Type B pancreatic cell (in vitro differentiated cells): ENCODE measurements around the gene HPS6. TPM values are rescaled to one million over a fixed set of nuclear protein-coding genes. Genes with fewer than 3 reads are reported as not detected.

Experiments used
- DNase-seq: peaks from one replicate; pipeline ENCODE4 v3.0.0; 2021; ENCODE audit warnings: mixed read lengths; ENCODE audit not compliant: unreplicated experiment; ENCODE audit errors: extremely low spot score
- H3K27ac Mint-ChIP-seq: 2 replicates; pipeline ENCODE4 v1.8.0; 2021; ENCODE audit warnings: mild to moderate bottlenecking, mixed read lengths
- H3K27me3 Mint-ChIP-seq: 2 replicates; pipeline ENCODE4 v1.8.0; 2021; ENCODE audit warnings: mixed read lengths
- H3K36me3 Mint-ChIP-seq: 2 replicates; pipeline ENCODE4 v1.8.0; 2021; ENCODE audit warnings: mixed read lengths
- H3K4me1 Mint-ChIP-seq: one replicate; pipeline ENCODE4 v1.8.0; 2021; ENCODE audit warnings: mixed read lengths; ENCODE audit not compliant: unreplicated experiment
- H3K4me3 Mint-ChIP-seq: 2 replicates; pipeline ENCODE4 v1.8.0; 2021; ENCODE audit warnings: mild to moderate bottlenecking, mixed read lengths
- H3K9me3 Mint-ChIP-seq: 2 replicates; pipeline ENCODE4 v1.8.0; 2021; ENCODE audit warnings: mixed read lengths
- total RNA-seq: library from RNA; stranded (reverse); gene quantifications from 2 replicates; pipeline ENCODE4 v1.2.1, GENCODE V29; 2021; ENCODE audit warnings: low replicate concordance
- TF ChIP-seq, protein P1 (sequence below): fragments of 200-600 bp; sonication (generic); conservative IDR thresholded peaks from 2 replicates; pipeline ENCODE4 v1.5.0; 2021; ENCODE audit warnings: antibody characterized with exemption, mild to moderate bottlenecking

Gene HPS6
- total RNA-seq, 1 donor from 2014 or later = 19.1 TPM

DNA sequence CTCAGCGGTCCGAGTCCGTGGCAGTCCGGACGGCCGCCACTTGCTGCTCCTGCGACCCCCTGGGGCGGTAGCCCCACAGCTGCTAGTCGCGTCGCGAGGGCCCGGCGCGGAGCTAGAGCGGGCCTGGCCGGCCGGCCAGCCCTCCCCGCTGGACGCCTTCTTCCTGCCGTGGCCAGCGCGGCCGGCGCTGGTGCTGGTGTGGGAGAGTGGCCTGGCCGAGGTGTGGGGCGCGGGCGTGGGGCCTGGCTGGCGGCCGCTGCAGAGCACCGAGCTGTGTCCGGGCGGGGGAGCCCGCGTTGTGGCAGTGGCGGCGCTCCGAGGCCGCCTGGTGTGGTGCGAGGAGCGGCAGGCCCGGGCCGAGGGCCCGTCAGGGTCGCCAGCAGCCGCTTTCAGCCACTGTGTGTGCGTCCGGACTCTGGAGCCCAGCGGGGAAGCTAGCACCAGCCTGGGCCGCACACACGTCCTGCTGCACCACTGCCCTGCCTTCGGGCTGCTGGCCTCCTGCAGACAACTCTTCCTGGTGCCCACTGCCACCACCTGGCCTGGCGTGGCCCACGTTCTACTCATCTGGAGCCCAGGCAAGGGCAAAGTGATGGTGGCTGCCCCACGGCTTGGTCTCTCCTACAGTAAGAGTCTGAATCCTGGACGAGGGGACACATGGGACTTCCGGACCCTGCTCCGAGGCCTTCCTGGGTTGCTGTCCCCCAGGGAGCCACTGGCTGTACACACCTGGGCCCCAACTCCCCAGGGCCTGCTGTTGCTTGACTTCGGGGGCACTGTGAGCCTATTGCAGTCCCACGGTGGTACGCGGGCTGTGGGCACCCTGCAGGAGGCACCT lies 631 bp downstream of the HPS6 start:
- TF ChIP-seq, protein P1, sequence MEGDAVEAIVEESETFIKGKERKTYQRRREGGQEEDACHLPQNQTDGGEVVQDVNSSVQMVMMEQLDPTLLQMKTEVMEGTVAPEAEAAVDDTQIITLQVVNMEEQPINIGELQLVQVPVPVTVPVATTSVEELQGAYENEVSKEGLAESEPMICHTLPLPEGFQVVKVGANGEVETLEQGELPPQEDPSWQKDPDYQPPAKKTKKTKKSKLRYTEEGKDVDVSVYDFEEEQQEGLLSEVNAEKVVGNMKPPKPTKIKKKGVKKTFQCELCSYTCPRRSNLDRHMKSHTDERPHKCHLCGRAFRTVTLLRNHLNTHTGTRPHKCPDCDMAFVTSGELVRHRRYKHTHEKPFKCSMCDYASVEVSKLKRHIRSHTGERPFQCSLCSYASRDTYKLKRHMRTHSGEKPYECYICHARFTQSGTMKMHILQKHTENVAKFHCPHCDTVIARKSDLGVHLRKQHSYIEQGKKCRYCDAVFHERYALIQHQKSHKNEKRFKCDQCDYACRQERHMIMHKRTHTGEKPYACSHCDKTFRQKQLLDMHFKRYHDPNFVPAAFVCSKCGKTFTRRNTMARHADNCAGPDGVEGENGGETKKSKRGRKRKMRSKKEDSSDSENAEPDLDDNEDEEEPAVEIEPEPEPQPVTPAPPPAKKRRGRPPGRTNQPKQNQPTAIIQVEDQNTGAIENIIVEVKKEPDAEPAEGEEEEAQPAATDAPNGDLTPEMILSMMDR = no peak
- Mint-ChIP-seq H3K9me3 (no peaks in the 10 kb centered on the region), H3K27ac (no peak overlapping the region), H3K36me3 (no peaks in the 10 kb centered on the region), H3K27me3 (peaks cover 17% of the 10 kb centered on the region), H3K4me1 (no peaks in the 10 kb centered on the region), H3K4me3 (peak overlapping the region; percentile 89)
- peak; percentile 71 for DNase-seq

DNA sequence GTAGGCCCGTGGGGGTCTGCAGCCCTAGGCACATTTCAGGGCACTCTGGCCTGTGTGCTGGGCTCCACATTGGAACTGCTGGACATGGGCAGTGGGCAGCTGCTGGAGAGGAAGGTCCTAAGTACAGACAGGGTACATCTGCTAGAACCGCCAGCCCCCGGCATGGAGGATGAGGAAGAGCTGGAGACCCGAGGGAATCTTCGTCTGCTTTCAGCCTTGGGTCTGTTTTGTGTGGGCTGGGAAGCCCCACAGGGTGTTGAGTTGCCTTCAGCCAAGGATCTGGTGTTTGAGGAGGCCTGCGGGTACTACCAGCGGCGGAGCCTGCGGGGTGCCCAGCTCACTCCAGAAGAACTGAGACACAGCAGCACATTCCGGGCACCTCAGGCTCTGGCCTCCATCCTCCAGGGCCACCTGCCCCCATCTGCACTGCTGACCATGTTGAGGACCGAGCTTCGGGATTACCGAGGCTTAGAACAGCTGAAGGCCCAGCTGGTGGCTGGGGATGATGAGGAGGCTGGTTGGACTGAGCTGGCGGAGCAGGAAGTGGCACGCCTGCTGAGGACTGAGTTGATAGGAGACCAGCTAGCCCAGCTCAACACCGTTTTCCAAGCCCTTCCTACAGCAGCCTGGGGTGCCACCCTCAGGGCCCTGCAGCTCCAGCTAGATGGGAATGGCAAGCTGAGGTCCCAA lies 1.4 kb downstream of the HPS6 start:
- no peaks in the 10 kb centered on the region for H3K4me1 Mint-ChIP-seq
- peak overlapping the region; percentile 89 for H3K4me3 Mint-ChIP-seq
- no peaks in the 10 kb centered on the region for H3K36me3 Mint-ChIP-seq
- no peak for DNase-seq
- H3K27ac Mint-ChIP-seq = no peak overlapping the region
- H3K27me3 Mint-ChIP-seq = peaks cover 17% of the 10 kb centered on the region
- no peaks in the 10 kb centered on the region for H3K9me3 Mint-ChIP-seq
- TF ChIP-seq, protein P1 = no peak

GRCh38 chr10:102067091-102067916 lies 2.2 kb downstream of the HPS6 start:
- no peaks in the 10 kb centered on the region for H3K36me3 Mint-ChIP-seq
- no peak for DNase-seq
- H3K4me1 Mint-ChIP-seq = no peaks in the 10 kb centered on the region
- TF ChIP-seq, protein P1 = no peak
- H3K4me3 Mint-ChIP-seq = peak overlapping the region; percentile 75
- H3K27me3 Mint-ChIP-seq = peaks cover 17% of the 10 kb centered on the region
- no peaks in the 10 kb centered on the region for H3K9me3 Mint-ChIP-seq
- H3K27ac Mint-ChIP-seq = no peak overlapping the region

GRCh38 chr10:102068216-102068615 lies 3.1 kb downstream of the HPS6 start:
- TF ChIP-seq, protein P1 = no peak
- no peaks in the 10 kb centered on the region for H3K36me3 Mint-ChIP-seq
- no peak overlapping the region for H3K27ac Mint-ChIP-seq
- no peaks in the 10 kb centered on the region for H3K9me3 Mint-ChIP-seq
- no peak overlapping the region for H3K4me3 Mint-ChIP-seq
- no peak for DNase-seq
- peaks cover 10% of the 10 kb centered on the region for H3K27me3 Mint-ChIP-seq
- H3K4me1 Mint-ChIP-seq = peaks cover 4% of the 10 kb centered on the region

DNA sequence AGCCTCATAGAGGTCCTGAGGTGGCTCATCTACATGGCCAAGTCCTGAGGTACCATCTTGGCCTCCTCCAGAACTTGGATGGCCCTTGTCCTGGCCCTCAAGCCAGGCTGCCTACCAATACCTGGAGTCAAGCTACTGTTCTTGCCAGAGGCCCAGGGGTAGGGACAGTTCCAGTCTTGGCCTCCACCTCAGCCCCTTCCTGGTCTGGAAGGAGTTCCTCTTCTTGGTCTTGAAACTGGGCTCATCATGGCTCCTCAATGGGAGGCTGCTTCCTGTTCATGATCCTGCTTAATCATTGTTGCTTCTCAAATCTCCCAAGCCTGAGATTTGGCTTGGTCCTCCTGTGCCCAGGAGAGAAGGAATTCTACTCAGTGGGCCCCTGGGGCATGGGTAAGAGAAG lies 3.9 kb downstream of the HPS6 start:
- TF ChIP-seq, protein P1 = no peak
- peaks cover 7% of the 10 kb centered on the region for H3K27me3 Mint-ChIP-seq
- no peak overlapping the region for H3K4me3 Mint-ChIP-seq
- peaks cover 4% of the 10 kb centered on the region for H3K4me1 Mint-ChIP-seq
- no peak for DNase-seq
- no peaks in the 10 kb centered on the region for H3K36me3 Mint-ChIP-seq
- H3K27ac Mint-ChIP-seq = no peak overlapping the region
- no peaks in the 10 kb centered on the region for H3K9me3 Mint-ChIP-seq
